ENCODE measurements around the gene KCTD15. TPM values are rescaled to one million over a fixed set of nuclear protein-coding genes. Genes with fewer than 3 reads are reported as not detected.

The KCTD15 gene
- total and polyA plus RNA-seq, 7 donors, result 2.1 to 9.1 (median 5.7) TPM

DNA sequence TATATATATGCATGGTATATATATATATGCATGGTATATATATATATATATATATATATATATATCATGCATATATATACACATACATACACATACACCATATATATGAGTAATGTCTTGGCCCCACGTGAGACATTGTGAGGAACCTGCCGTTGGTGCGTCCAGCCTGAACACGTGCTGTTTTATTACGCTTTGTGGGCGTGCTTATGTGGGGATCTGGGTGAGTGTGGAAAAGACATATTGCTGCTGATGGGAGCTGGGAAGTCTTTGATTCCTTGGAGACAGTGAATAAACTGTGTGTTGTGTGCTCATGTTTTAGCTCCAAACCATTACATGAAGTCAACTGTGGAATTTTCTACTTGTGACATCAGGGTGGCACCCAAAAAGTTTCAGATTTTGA is 28.9 kb downstream of the KCTD15 start:
- Histone ChIP-seq H3K27me3 (ENCODE audit: insufficient read depth in 3 of 3, low read length in 2 of 3) (peaks cover 0 to under 1% (median 0%) of the 10 kb centered on the region in 3 donors), H3K9me3 (no peaks in the 10 kb centered on the region), H3K4me1 (no peaks in the 10 kb centered on the region), H3K36me3 (ENCODE audit: insufficient read depth in 1 of 2, low read depth in 1 of 2) (no peaks in the 10 kb centered on the region), H3K27ac (no peak overlapping the region), H3K4me3 (no peak overlapping the region)
- TF ChIP-seq, protein P1, sequence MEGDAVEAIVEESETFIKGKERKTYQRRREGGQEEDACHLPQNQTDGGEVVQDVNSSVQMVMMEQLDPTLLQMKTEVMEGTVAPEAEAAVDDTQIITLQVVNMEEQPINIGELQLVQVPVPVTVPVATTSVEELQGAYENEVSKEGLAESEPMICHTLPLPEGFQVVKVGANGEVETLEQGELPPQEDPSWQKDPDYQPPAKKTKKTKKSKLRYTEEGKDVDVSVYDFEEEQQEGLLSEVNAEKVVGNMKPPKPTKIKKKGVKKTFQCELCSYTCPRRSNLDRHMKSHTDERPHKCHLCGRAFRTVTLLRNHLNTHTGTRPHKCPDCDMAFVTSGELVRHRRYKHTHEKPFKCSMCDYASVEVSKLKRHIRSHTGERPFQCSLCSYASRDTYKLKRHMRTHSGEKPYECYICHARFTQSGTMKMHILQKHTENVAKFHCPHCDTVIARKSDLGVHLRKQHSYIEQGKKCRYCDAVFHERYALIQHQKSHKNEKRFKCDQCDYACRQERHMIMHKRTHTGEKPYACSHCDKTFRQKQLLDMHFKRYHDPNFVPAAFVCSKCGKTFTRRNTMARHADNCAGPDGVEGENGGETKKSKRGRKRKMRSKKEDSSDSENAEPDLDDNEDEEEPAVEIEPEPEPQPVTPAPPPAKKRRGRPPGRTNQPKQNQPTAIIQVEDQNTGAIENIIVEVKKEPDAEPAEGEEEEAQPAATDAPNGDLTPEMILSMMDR (IDR thresholded peaks at IDR 0.05), result no peak
- intact Hi-C loops (cut with DNase I), result no loop called here
- WGBS, 3 donors, result 57 to 68% (median 65%) methylated on average over 6 of the region's 6 CpGs
- no peak for ATAC-seq
- DNase-seq, result no peak

DNA sequence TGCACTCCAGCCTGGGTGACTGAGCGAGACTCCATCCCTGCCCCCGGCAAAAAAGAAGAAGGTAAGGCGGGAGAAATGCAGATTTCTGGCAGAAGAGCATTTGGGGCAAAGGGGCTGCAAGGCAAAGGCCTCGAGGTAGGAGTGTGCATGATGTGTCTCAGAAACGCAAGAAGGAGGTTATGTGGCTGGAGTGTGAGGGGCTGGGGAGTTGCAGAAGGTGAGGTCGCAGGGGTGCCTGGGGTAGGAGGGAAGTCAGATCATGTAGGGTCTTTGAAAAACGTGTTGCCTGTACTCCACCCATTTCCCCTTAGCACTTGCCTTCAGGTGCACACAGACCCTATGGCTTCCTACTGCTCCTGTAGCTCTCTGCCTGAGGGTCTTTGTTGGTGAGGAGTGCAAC is 29.9 kb downstream of the KCTD15 start:
- Histone ChIP-seq H3K4me3 (no peak overlapping the region), H3K9me3 (no peaks in the 10 kb centered on the region), H3K4me1 (no peaks in the 10 kb centered on the region), H3K27ac (no peak overlapping the region), H3K27me3 (ENCODE audit: insufficient read depth in 3 of 3, low read length in 2 of 3) (no peaks in the 10 kb centered on the region), H3K36me3 (ENCODE audit: insufficient read depth in 1 of 2, low read depth in 1 of 2) (no peaks in the 10 kb centered on the region)
- TF ChIP-seq, protein P1 (IDR thresholded peaks at IDR 0.05), result no peak
- ATAC-seq (no peak), DNase-seq (no peak)
- 76 to 85% (median 82%) methylated on average over 7 of the region's 7 CpGs for WGBS, 3 donors
- intact Hi-C loops (cut with DNase I), result no loop called here

DNA sequence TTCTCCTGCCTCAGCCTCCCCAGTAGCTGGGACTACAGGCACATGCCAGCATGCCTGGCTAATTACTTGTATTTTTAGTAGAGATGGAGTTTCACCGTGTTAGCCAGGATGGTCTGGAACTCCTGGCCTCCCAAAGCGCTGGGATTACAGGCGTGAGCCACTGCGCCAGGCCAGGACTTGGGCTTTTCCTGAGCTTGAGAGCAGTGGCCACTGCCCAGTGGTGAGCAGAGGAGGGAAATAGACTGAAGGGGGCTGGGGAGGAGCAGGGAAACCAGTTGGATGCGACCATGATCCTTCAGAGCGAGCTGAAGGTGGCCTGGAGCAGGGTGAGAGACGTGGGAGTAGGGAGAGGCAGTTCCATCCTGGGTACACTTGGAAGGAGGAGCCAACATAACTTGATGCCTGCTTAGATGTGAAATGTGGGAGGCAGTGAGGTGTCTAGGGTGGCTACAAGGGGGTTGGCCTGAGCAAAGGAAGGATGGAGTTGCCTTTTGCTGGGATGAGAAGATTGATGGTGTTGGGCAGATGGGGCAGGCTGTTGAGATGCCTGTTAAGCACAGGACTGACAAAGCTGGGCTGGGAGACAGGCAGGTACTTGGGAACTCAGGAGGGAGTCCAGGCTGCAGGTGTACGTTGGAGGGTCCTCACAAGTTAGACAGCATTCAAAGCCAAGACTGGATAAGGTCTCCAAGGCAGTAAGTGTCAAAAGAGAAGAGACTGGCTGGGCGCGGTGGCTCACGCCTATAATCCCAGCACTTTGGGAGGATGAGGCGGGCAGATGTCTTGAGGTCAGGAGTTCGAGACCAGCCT is 31.8 kb downstream of the KCTD15 start:
- WGBS, 3 donors, result 72 to 78% (median 78%) methylated on average over 13 of the region's 13 CpGs
- DNase-seq, result peak in 1 of 2 donors; percentile 9
- TF ChIP-seq, protein P1 (IDR thresholded peaks at IDR 0.05), result no peak
- no peak overlapping the region for H3K4me3 ChIP-seq
- H3K4me1 ChIP-seq, result no peaks in the 10 kb centered on the region
- no peaks in the 10 kb centered on the region for H3K9me3 ChIP-seq
- H3K27ac ChIP-seq, result no peak overlapping the region
- no peaks in the 10 kb centered on the region for H3K27me3 ChIP-seq (ENCODE audit: insufficient read depth in 3 of 3, low read length in 2 of 3)
- no peaks in the 10 kb centered on the region for H3K36me3 ChIP-seq (ENCODE audit: insufficient read depth in 1 of 2, low read depth in 1 of 2)
- no peak for ATAC-seq
- intact Hi-C loops (cut with DNase I), result no loop called here

DNA sequence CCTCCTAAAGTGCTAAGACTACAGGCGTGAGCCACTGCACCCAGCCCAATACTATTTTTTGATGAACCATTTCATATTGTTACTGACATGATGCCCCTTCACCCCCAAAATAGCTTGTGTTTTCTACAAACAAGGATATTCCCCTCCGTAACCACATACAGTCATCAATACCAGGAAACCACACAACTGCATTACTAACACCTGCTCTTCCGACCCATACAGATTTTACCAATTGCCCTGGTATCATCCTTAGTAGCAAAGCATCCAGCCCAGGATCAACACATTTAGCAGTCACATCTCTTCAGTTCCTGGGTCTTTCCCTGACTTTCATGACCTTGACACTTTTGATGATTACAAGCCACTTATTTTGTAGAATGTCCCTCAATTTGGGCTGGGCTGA is 33.6 kb downstream of the KCTD15 start:
- Histone ChIP-seq H3K9me3 (no peaks in the 10 kb centered on the region), H3K27ac (no peak overlapping the region), H3K4me1 (no peaks in the 10 kb centered on the region), H3K27me3 (ENCODE audit: insufficient read depth in 3 of 3, low read length in 2 of 3) (no peaks in the 10 kb centered on the region), H3K4me3 (no peak overlapping the region), H3K36me3 (ENCODE audit: insufficient read depth in 1 of 2, low read depth in 1 of 2) (no peaks in the 10 kb centered on the region)
- 84 to 88% (median 86%) methylated on average over 3 of the region's 3 CpGs for WGBS, 3 donors
- intact Hi-C loops (cut with DNase I), result no loop called here
- DNase-seq, result no peak
- TF ChIP-seq, protein P1 (IDR thresholded peaks at IDR 0.05), result no peak
- no peak for ATAC-seq

DNA sequence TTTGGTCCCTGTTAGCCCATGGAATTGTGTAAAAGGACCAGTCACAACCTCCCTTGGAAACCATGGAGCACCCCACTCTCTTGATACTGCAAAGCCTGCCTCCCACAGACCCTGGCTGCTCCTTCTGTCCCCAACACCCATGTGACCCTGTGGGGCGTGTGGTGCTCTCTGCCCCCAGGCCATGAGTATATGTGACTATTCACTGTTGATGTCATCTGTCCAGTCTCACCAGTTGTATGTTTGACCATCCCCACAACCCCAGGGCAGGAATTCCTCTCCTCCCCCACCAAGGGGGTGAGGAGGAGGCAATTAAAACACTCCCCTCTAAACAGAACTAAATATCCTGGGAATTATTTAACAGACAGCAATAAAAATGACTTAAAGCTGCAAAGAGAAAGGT is 35.2 kb downstream of the KCTD15 start:
- no peaks in the 10 kb centered on the region for H3K36me3 ChIP-seq (ENCODE audit: insufficient read depth in 1 of 2, low read depth in 1 of 2)
- 33 to 63% (median 52%) methylated on average over 1 of the region's 1 CpG for WGBS, 3 donors
- no peaks in the 10 kb centered on the region for H3K9me3 ChIP-seq
- ATAC-seq (no peak), DNase-seq (no peak)
- no peak overlapping the region for H3K27ac ChIP-seq
- H3K27me3 ChIP-seq (ENCODE audit: insufficient read depth in 3 of 3, low read length in 2 of 3), result no peaks in the 10 kb centered on the region
- H3K4me3 ChIP-seq, result no peak overlapping the region
- intact Hi-C loops (cut with DNase I), result no loop called here
- H3K4me1 ChIP-seq, result no peaks in the 10 kb centered on the region
- TF ChIP-seq, protein P1 (IDR thresholded peaks at IDR 0.05), result no peak
